ENCODE measurements around the gene EXOC8. TPM values are rescaled to one million over a fixed set of nuclear protein-coding genes. Genes with fewer than 3 reads are reported as not detected.
A peak's percentile ranks its signal among the peaks of the same experiment; 100 is the strongest.

Gene EXOC8
- total and polyA plus RNA-seq, 9 of the 15 experiments (the other 6 are each of a cell fraction or from before 2014, with no cell fraction given), result 2.1 to 13.6 (median 7.2) TPM

DNA sequence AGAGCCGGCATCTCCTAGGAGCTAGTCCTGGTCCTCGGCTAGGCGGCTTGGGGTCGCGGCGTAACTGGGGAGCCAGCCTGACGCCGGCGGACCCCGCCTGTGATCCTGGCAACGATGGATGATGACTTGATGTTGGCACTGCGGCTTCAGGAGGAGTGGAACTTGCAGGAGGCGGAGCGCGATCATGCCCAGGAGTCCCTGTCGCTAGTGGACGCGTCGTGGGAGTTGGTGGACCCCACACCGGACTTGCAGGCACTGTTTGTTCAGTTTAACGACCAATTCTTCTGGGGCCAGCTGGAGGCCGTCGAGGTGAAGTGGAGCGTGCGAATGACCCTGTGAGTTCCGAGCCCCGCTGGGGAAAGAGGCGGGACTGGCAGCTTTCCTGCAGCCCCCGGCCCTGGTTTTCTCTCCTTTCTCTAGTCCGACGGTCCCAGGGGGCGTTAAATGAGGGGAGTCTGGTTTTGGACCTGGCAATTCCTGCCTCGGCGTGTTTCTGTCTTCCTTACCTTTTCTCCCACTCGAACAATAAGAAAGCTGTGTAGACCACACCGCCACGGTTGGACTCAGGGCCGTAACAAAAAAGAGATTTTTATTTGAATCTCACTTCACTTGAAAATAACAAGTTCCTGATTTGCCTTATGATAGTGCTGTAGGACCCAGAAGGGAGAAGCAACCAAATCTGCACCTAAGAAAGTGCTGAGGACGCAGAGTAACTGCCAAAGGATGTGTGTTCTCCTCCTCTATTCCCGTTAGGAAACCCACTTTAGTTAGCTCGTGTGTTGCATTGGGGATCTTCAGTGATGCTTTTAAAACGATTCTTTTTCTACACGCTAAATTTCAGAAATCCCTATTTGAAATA, 847 bp upstream of the EXOC8 start, which contains the start of gene SPRTN (continued):
- peak; percentile 6; the same call in 1 of the 2 replicates for TF ChIP-seq ZFX (CRISPR knock-in tag; IDR thresholded peaks at IDR 0.05)
- no peak for TF ChIP-seq MAFG (tag; conservative IDR thresholded peaks at IDR 0.05)

- Histone ChIP-seq H3K79me2 (ENCODE audit: control insufficient read depth, insufficient read depth, low read length) (peaks cover 83% of the 10 kb centered on the region), H3K9me3 (replicated peaks; ENCODE audit: control insufficient read depth, insufficient read depth, low read depth, low read length) (no peaks in the 10 kb centered on the region), H3K27me3 (ENCODE audit: control insufficient read depth in 2 of 2, insufficient read depth in 2 of 2, low read length in 2 of 2) (no peaks in the 10 kb centered on the region), H2AFZ (ENCODE audit: low read depth, low read length) (peak overlapping the region; percentile 87), H3K36me3 (ENCODE audit: control insufficient read depth, insufficient read depth, low read length) (peaks cover 35% of the 10 kb centered on the region), H3K9ac (ENCODE audit: insufficient read depth in 1 of 2, low read depth in 2 of 2, low read length in 2 of 2) (peak overlapping the region; percentile 87 to 98), H3K27ac (ENCODE audit: extremely low read depth, low read depth, low read length) (peak overlapping the region; percentile 91), H3K4me2 (ENCODE audit: insufficient read depth, low read length) (peak overlapping the region; percentile 96), H3K4me1 (replicated peaks in 1 of 2; ENCODE audit: control insufficient read depth in 2 of 2, insufficient read depth in 2 of 2, low read length in 2 of 2) (peaks cover 21 to 32% of the 10 kb centered on the region in 2 experiments; a peak in 4 of 5 replicates), H3K9me1 (ENCODE audit: control insufficient read depth, insufficient read depth, low read length) (no peaks in the 10 kb centered on the region), H3K4me3 (peak overlapping the region; percentile 77), H4K20me1 (replicated peaks; ENCODE audit: control insufficient read depth, insufficient read depth, low read length) (peaks cover 15% of the 10 kb centered on the region)
- FAIRE-seq (no peak), DNase-seq (ENCODE audit: extremely low read depth in 1 of 4, low spot score in 3 of 4) (peak; percentile 23 to 59 (median 48)), ATAC-seq (peak; percentile 41)
- in situ Hi-C loops (cut with MboI) (no loop called here), intact Hi-C loops (cut with micrococcal nuclease) (loop anchor here (10.0 kb wide), 1 partner anchor 352 kb away; no protein-coding TSS in a partner anchor)
- under 1% methylated on average over 23 of the region's 32 CpGs for WGBS (ENCODE audit: insufficient coverage, low coverage, missing lambda C conversion rate)
- CTCF ChIA-PET (ENCODE audit: low intra/inter-chr PET ratio), result no interaction called here
- no TSS peak for BruUV-seq (replicated peaks)
- POLR2A ChIA-PET, result interaction anchor here (1.1 to 3.2 kb wide), 6 partner anchors 10 to 97 kb away, joined by 4 to 17 read pairs (median 4); no protein-coding TSS in a partner anchor
- TF ChIP-seq LCOR (CRISPR knock-in tag; IDR thresholded peaks at IDR 0.05), result peak; percentile 28; the same call in 1 of the 2 replicates
- peak in 1 of 2 experiments; percentile 22 for TF ChIP-seq E2F6 (IDR thresholded peaks at IDR 0.05; ENCODE audit: borderline replicate concordance in 1 of 2, extremely low read depth in 1 of 2, insufficient read depth in 1 of 2, insufficient read length in 1 of 2, low read depth in 1 of 2, low read length in 1 of 2, poor library complexity in 1 of 2, severe bottlenecking in 1 of 2)
- TF ChIP-seq KAT7 (CRISPR knock-in tag; IDR thresholded peaks at IDR 0.05; ENCODE audit: borderline replicate concordance), result peak; percentile 32; the same call in 1 of the 2 replicates
- TF ChIP-seq TEAD1 (CRISPR knock-in tag; IDR thresholded peaks at IDR 0.05), result peak in 1 of 2 experiments; percentile 79; a peak in 1 of 4 replicates
- TF ChIP-seq, protein P1, sequence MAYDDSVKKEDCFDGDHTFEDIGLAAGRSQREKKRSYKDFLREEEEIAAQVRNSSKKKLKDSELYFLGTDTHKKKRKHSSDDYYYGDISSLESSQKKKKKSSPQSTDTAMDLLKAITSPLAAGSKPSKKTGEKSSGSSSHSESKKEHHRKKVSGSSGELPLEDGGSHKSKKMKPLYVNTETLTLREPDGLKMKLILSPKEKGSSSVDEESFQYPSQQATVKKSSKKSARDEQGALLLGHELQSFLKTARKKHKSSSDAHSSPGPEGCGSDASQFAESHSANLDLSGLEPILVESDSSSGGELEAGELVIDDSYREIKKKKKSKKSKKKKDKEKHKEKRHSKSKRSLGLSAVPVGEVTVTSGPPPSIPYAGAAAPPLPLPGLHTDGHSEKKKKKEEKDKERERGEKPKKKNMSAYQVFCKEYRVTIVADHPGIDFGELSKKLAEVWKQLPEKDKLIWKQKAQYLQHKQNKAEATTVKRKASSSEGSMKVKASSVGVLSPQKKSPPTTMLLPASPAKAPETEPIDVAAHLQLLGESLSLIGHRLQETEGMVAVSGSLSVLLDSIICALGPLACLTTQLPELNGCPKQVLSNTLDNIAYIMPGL (CRISPR knock-in tag; IDR thresholded peaks at IDR 0.05), result no peak
- TF ChIP-seq DPF2 (IDR thresholded peaks at IDR 0.05), result 0 out of 2 replicates have a peak, but pooled peaks have one; percentile 7
- TF ChIP-seq MYC (IDR thresholded peaks at IDR 0.05; ENCODE audit: low read depth, low read length), result peak; percentile 38; the same call in 1 of the 2 replicates
- TF ChIP-seq MYC (CRISPR knock-in tag; IDR thresholded peaks at IDR 0.05; ENCODE audit: borderline replicate concordance, low read depth), result no peak
- no peak for TF ChIP-seq ZNF277 (CRISPR knock-in tag; IDR thresholded peaks at IDR 0.05; ENCODE audit: borderline replicate concordance)
- TF ChIP-seq, protein P2, sequence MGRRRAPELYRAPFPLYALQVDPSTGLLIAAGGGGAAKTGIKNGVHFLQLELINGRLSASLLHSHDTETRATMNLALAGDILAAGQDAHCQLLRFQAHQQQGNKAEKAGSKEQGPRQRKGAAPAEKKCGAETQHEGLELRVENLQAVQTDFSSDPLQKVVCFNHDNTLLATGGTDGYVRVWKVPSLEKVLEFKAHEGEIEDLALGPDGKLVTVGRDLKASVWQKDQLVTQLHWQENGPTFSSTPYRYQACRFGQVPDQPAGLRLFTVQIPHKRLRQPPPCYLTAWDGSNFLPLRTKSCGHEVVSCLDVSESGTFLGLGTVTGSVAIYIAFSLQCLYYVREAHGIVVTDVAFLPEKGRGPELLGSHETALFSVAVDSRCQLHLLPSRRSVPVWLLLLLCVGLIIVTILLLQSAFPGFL (CRISPR knock-in tag; IDR thresholded peaks at IDR 0.05), result 0 out of 2 replicates have a peak, but pooled peaks have one; percentile 42
These were observed 595 bp downstream of the EXOC8 start for GRCh38 chr1:231337043-231337471.
